ENCODE measurements around the gene NXPH4. TPM values are rescaled to one million over a fixed set of nuclear protein-coding genes. Genes with fewer than 3 reads are reported as not detected.

NXPH4 gene
- 4.3 and 5.2 TPM in 2 replicates for total RNA-seq

DNA sequence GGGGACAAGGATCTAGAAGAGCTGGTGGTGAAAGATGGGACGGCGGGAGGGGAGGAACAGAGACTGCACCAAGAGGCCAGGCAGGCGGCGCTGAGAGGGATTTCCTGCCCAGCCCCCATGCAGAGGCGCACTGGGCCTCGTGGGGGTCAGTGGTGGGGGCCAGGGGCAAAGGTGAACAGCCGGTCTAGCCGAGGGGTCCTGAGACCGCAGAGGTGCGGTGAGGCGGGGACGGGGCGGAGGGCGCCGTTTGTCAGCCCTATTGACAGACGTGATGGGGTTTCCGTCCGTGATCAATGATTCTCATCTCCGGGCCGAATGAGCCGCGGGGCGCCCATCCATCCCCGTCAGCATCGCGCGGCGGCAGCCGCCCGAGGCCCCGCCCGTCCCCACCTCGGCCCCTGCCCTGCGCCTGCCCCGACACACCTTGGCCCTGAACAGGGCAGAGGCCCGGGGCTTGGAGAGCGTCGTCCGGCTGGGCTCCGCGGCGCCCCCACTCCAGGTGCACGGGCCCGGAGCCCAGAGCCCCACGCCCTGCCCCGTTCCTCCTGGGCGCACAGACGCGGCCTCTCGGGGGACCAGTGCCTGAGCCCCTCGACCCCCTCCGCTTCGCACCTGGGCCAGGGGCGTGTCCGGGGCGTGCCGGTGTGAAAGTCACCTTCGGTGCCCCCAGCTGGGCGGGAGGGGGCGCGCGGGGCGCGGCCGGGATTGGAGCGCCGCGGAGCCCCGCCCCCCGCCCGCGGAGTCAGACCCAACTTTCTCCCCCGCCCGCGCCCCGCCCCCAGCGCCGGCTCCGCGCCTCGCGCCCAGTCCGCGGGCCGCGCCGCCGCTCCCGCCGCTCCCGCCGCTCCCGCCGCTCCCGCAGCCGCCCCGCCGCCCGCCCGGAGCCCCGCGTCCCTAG, at the start of gene NXPH4:
NXPH4 (plus strand) TSS at position 781 of the 898 bp plus-strand sequence. CDS start 176 bp downstream, outside the sequence.

DNA sequence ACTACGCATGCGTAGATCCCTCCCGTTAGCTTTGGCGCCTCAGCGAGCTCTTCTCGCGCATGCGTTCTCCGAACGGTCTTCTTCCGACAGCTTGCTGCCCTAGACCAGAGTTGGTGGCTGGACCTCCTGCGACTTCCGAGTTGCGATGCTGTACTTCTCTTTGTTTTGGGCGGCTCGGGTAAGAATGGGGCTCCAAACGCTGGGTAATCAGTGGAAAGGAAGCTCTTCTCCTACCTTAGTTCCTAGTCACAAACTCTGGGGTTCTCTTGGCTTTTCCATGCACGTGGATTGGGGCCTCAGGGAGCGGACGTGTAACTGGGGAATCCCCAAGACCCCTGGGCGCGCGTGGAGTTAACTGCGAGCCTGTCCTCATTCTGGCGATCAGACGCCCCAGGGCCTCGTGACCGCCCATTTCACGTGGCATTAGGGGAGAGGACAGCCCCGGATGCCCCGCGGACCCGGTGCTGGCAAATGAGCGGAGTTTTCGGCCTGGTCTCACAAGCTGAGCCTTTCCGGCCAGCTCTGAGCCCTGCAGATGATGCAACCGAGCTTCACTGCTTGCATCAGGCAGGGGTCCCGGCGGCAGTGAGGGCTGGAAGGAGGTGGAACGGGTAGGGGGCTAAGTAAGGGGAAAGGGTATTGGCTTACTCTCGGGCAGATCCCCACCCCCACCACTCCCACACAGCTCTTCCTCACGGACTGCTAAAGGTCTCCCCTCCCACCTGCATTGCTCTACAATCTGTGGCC, 13.2 kb downstream of the NXPH4 start, which contains the start of gene SHMT2:
SHMT2 (plus strand) TSS at position 78 of the 747 bp plus-strand sequence; CDS start at position 146, 68 bp downstream.

DNA sequence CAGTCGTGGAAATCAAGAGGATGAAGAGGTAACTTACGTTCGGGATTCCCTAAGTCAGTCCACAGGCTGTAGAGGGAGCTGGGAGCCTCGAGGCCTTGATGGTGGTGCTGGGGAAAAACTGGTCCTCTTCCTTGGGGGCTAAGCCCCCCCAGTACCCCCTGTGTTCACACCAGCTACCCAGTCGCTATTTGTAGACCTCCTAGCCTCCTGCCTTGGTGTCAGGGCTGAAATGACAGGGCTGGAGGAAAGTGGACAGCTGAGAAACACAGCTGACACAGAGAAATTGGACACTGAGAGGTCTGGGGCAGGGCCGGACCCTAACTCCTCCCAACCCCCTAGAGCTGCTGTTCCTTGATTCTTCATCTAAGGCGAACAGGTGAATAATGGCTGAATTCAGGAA, 34.4 kb downstream of the NXPH4 start, which contains the start of gene STAC3:
STAC3 (minus strand) TSS at position 232 of the 400 bp plus-strand sequence. CDS start 1,551 bp downstream, outside the sequence.

Small RNA genes within 50 kb of the gene (small RNA-seq; reads per million reads assigned to genes)
- 1.6 reads per million, percentile 65 among the genes with 10 or more reads in this experiment for gene MIR1228

Other genes with a start within 250 kb of the NXPH4 start
- 5.1 and 5.2 TPM in 2 replicates for gene ZBTB39, start 210.2 kb upstream of the NXPH4 start, total RNA-seq
- gene TAC3, start 200.3 kb upstream of the NXPH4 start, total RNA-seq: not detected in 2 replicates
- gene MYO1A, start 166.7 kb upstream of the NXPH4 start, total RNA-seq: 0.32 TPM in 1 of 2 replicates, not detected in the other
- 8.5 and 15.5 TPM in 2 replicates for gene NEMP1, start 138.0 kb upstream of the NXPH4 start, total RNA-seq
- gene NAB2, start 127.7 kb upstream of the NXPH4 start, total RNA-seq: 37.0 and 46.5 TPM in 2 replicates
- gene STAT6, start 105.4 kb upstream of the NXPH4 start, total RNA-seq: 133 and 158 TPM in 2 replicates
- 495 and 578 TPM in 2 replicates for gene LRP1, start 88.3 kb upstream of the NXPH4 start, total RNA-seq
- not detected in 2 replicates for gene LRP1-AS, start 69.2 kb upstream of the NXPH4 start, total RNA-seq
- gene SHMT2, start 12.9 kb downstream of the NXPH4 start, total RNA-seq: 251 and 302 TPM in 2 replicates
- 0.54 and 0.65 TPM in 2 replicates for gene STAC3, start 34.4 kb downstream of the NXPH4 start, total RNA-seq
- 25.5 and 27.0 TPM in 2 replicates for gene R3HDM2, start 214.2 kb downstream of the NXPH4 start, total RNA-seq
- under 0.01 TPM in 1 of 2 replicates, not detected in the other for gene INHBC, start 218.0 kb downstream of the NXPH4 start, total RNA-seq
- 0.22 TPM in 1 of 2 replicates, not detected in the other for gene INHBE, start 238.5 kb downstream of the NXPH4 start, total RNA-seq
- 0.11 and 0.26 TPM in 2 replicates for gene GLI1, start 243.0 kb downstream of the NXPH4 start, total RNA-seq

Measured in articular chondrocyte of knee joint (primary cell).